Measurements from ENCODE around the gene GSTA2.
"Not testable (repeated sequence)": the region's sequence is repeated elsewhere in the genome, so short reads cannot be mapped to it uniquely, and the experiment has no call there.

- not testable (repeated sequence) for TF ChIP-seq CTCF (IDR thresholded peaks at IDR 0.05; ENCODE audit: borderline replicate concordance, extremely low read depth, low read length, poor library complexity, severe bottlenecking); EZH2 (IDR thresholded peaks at IDR 0.05; ENCODE audit: borderline replicate concordance, low read depth, low read length, severe bottlenecking)
These were observed at the start of gene GSTA2 for GRCh38 chr6:52763322-52763916.
